Measurements from ENCODE around the gene ARID2. TPM values are rescaled to one million over a fixed set of nuclear protein-coding genes. Genes with fewer than 3 reads are reported as not detected.

Gene ARID2
- total RNA-seq, 2 experiments from 2014 or later = 27.7 to 28.3 TPM

- peaks cover 2% of the 10 kb centered on the region for H3K4me1 Mint-ChIP-seq (ENCODE audit: low read depth)
- no peak overlapping the region for H3K27ac Mint-ChIP-seq
- no peak for DNase-seq
- peaks cover 5% of the 10 kb centered on the region for H3K9me3 Mint-ChIP-seq
- H3K27me3 Mint-ChIP-seq (ENCODE audit: low read depth) = no peaks in the 10 kb centered on the region
- CTCF ChIA-PET = no interaction called here
- peaks cover 32% of the 10 kb centered on the region for H3K36me3 Mint-ChIP-seq (ENCODE audit: low read depth)
- intact Hi-C loops (cut with micrococcal nuclease) = no loop called here
- H3K4me3 Mint-ChIP-seq = no peak overlapping the region
Observed at GRCh38 chr12:45831590-45831989, 102.1 kb downstream of the ARID2 start.

GRCh38 chr12:45833401-45833800, 103.9 kb downstream of the ARID2 start:
- Mint-ChIP-seq H3K36me3 (ENCODE audit: low read depth) (peaks cover 31% of the 10 kb centered on the region), H3K4me1 (ENCODE audit: low read depth) (peaks cover 2% of the 10 kb centered on the region), H3K27me3 (ENCODE audit: low read depth) (no peaks in the 10 kb centered on the region), H3K27ac (no peak overlapping the region), H3K4me3 (no peak overlapping the region), H3K9me3 (peaks cover 5% of the 10 kb centered on the region)
- no peak for DNase-seq
- intact Hi-C loops (cut with micrococcal nuclease) = no loop called here
- CTCF ChIA-PET = no interaction called here

- H3K4me1 Mint-ChIP-seq (ENCODE audit: low read depth) = peaks cover 5% of the 10 kb centered on the region
- CTCF ChIA-PET = no interaction called here
- H3K36me3 Mint-ChIP-seq (ENCODE audit: low read depth) = peaks cover 35% of the 10 kb centered on the region
- intact Hi-C loops (cut with micrococcal nuclease) = no loop called here
- no peaks in the 10 kb centered on the region for H3K27me3 Mint-ChIP-seq (ENCODE audit: low read depth)
- H3K4me3 Mint-ChIP-seq = no peak overlapping the region
- H3K9me3 Mint-ChIP-seq = peaks cover 5% of the 10 kb centered on the region
- H3K27ac Mint-ChIP-seq = no peak overlapping the region
- no peak for DNase-seq
Observed at GRCh38 chr12:45834809-45835208, 105.3 kb downstream of the ARID2 start.

DNA sequence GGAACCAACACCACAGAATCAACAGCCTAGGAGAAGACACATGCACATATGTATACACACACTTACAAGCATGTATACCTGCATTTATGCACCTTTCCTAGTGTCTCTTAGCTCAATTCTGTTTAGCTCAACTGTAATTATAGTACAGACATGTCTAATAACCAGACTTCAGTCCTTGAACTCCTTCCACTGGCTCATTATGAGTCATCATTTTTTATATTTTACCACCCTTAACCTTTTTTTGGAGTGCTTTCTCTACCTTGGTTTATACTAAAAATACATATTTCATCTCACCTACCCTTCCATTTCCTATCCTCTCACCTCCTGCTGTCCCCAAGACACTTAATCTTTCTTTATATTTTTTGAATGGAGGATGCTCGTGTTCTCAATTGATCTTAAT, 110.4 kb downstream of the ARID2 start:
- peaks cover 26% of the 10 kb centered on the region for H3K36me3 Mint-ChIP-seq (ENCODE audit: low read depth)
- no peak overlapping the region for H3K4me3 Mint-ChIP-seq
- no peaks in the 10 kb centered on the region for H3K9me3 Mint-ChIP-seq
- intact Hi-C loops (cut with micrococcal nuclease) = no loop called here
- H3K4me1 Mint-ChIP-seq (ENCODE audit: low read depth) = peaks cover 3% of the 10 kb centered on the region
- CTCF ChIA-PET = no interaction called here
- H3K27ac Mint-ChIP-seq = no peak overlapping the region
- H3K27me3 Mint-ChIP-seq (ENCODE audit: low read depth) = no peaks in the 10 kb centered on the region
- DNase-seq = no peak

- peaks cover 45% of the 10 kb centered on the region for H3K36me3 Mint-ChIP-seq (ENCODE audit: low read depth)
- CTCF ChIA-PET = no interaction called here
- intact Hi-C loops (cut with micrococcal nuclease) = no loop called here
Observed at GRCh38 chr12:45849289-45849688, 119.8 kb downstream of the ARID2 start.

DNA sequence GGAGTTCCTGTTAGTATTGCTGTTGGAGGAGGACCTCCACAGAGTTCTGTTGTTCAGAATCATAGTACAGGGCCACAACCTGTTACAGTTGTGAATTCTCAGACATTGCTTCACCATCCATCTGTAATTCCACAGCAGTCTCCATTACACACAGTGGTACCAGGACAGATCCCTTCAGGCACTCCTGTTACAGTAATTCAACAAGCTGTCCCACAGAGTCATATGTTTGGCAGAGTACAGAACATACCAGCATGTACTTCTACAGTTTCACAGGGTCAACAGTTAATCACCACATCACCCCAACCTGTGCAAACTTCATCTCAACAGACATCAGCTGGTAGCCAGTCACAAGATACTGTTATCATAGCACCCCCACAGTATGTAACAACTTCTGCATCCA, 120.8 kb downstream of the ARID2 start:
- intact Hi-C loops (cut with micrococcal nuclease) = no loop called here
- CTCF ChIA-PET = interaction anchor here (0.7 kb wide), 1 partner anchor 43 kb away, joined by 3 read pairs; no protein-coding TSS in a partner anchor
- DNase-seq = no peak
- Mint-ChIP-seq H3K27ac (no peak overlapping the region), H3K27me3 (ENCODE audit: low read depth) (no peaks in the 10 kb centered on the region), H3K4me1 (ENCODE audit: low read depth) (no peaks in the 10 kb centered on the region), H3K36me3 (ENCODE audit: low read depth) (peaks cover 46% of the 10 kb centered on the region), H3K9me3 (no peaks in the 10 kb centered on the region), H3K4me3 (no peak overlapping the region)

More at GRCh38 chr12:45849289-45849688, 119.8 kb downstream of the ARID2 start:
- Mint-ChIP-seq H3K27ac (no peak overlapping the region), H3K27me3 (ENCODE audit: low read depth) (no peaks in the 10 kb centered on the region), H3K4me1 (ENCODE audit: low read depth) (no peaks in the 10 kb centered on the region), H3K4me3 (no peak overlapping the region), H3K9me3 (no peaks in the 10 kb centered on the region)
- no peak for DNase-seq

DNA sequence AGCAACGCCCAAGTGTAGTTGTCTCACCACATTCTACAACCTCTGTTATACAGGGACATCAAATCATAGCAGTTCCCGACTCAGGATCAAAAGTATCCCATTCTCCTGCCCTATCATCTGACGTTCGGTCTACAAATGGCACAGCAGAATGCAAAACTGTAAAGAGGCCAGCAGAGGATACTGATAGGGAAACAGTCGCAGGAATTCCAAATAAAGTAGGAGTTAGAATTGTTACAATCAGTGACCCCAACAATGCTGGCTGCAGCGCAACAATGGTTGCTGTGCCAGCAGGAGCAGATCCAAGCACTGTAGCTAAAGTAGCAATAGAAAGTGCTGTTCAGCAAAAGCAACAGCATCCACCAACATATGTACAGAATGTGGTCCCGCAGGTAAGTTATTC, 123.0 kb downstream of the ARID2 start:
- H3K4me1 Mint-ChIP-seq (ENCODE audit: low read depth) = no peaks in the 10 kb centered on the region
- H3K4me3 Mint-ChIP-seq = no peak overlapping the region
- CTCF ChIA-PET = no interaction called here
- intact Hi-C loops (cut with micrococcal nuclease) = no loop called here
- no peak for DNase-seq
- H3K27me3 Mint-ChIP-seq (ENCODE audit: low read depth) = no peaks in the 10 kb centered on the region
- H3K27ac Mint-ChIP-seq = no peak overlapping the region
- H3K36me3 Mint-ChIP-seq (ENCODE audit: low read depth) = peaks cover 46% of the 10 kb centered on the region
- H3K9me3 Mint-ChIP-seq = no peaks in the 10 kb centered on the region

DNA sequence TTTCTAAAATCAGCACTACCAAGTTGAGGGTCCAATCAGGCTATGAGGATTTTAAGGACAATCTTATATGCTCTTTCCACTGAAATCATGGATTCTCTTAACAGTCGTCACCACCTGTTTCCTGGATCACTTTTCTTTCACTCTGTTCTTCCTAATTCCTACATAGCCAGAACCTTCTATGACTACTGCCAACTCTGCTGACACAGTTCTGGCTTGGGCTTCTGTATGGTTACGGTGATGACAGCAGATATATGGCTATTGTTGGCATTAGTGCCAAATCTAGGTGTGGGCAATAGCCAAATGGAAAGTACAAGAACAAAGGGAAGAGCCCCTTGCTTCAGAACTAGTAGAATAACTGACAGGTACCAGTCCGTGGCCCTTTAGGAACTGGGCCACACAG, 124.0 kb downstream of the ARID2 start:
- CTCF ChIA-PET = no interaction called here
- Mint-ChIP-seq H3K9me3 (no peaks in the 10 kb centered on the region), H3K36me3 (ENCODE audit: low read depth) (peaks cover 47% of the 10 kb centered on the region), H3K4me1 (ENCODE audit: low read depth) (peaks cover 3% of the 10 kb centered on the region), H3K27me3 (ENCODE audit: low read depth) (no peaks in the 10 kb centered on the region), H3K4me3 (no peak overlapping the region), H3K27ac (no peak overlapping the region)
- intact Hi-C loops (cut with micrococcal nuclease) = no loop called here
- DNase-seq = no peak

DNA sequence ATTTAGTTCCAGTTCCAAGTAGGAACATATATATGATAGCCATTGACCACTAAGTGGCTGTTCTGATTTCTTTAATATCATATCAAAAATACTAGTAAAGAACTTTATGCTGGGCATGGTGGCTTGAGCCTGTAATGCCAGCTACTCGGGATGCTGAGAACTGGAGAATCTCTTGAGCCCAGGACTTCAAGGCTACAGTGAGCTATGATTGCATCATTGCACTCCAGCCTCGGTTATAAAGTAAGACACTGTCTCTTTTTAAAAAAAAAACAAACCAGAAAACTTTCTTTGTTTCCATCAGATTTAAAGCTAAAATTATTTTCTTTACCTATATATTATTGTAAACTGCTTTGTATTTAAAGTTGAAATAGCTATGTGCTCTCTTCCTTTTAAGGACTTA, 133.8 kb downstream of the ARID2 start:
- Mint-ChIP-seq H3K27ac (no peak overlapping the region), H3K4me3 (no peak overlapping the region), H3K9me3 (no peaks in the 10 kb centered on the region), H3K36me3 (ENCODE audit: low read depth) (peaks cover 26% of the 10 kb centered on the region), H3K4me1 (ENCODE audit: low read depth) (no peaks in the 10 kb centered on the region), H3K27me3 (ENCODE audit: low read depth) (no peaks in the 10 kb centered on the region)
- CTCF ChIA-PET = no interaction called here
- intact Hi-C loops (cut with micrococcal nuclease) = no loop called here
- DNase-seq = no peak

GRCh38 chr12:45866299-45866698, 136.8 kb downstream of the ARID2 start:
- Mint-ChIP-seq H3K4me1 (ENCODE audit: low read depth) (peaks cover 2% of the 10 kb centered on the region), H3K27ac (no peak overlapping the region), H3K9me3 (no peaks in the 10 kb centered on the region), H3K27me3 (ENCODE audit: low read depth) (no peaks in the 10 kb centered on the region), H3K4me3 (no peak overlapping the region), H3K36me3 (ENCODE audit: low read depth) (peaks cover 27% of the 10 kb centered on the region)
- DNase-seq = no peak
- CTCF ChIA-PET = no interaction called here
- intact Hi-C loops (cut with micrococcal nuclease) = no loop called here

DNA sequence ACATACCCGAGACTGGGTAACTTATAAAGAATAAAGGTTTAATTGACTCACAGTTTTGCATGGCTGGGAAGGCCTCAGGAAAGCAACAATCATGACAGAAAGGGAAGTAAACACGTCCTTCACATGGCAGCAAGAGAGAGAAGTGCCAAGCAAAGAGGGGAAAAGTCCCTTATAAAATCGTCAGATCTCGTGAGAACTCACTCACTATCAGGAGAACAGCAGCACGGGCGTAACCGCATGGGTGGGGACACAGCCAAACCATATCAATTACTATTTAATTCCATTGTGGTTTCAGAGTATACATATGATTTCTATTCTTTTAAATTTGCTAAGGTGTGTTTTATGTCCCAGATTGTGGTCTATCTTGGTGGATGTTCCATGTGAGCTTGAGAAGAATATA, 142.9 kb downstream of the ARID2 start:
- Mint-ChIP-seq H3K9me3 (no peaks in the 10 kb centered on the region), H3K36me3 (ENCODE audit: low read depth) (peaks cover 43% of the 10 kb centered on the region), H3K27ac (no peak overlapping the region), H3K4me3 (no peak overlapping the region), H3K4me1 (ENCODE audit: low read depth) (peaks cover 17% of the 10 kb centered on the region), H3K27me3 (ENCODE audit: low read depth) (no peaks in the 10 kb centered on the region)
- CTCF ChIA-PET = no interaction called here
- no peak for DNase-seq
- intact Hi-C loops (cut with micrococcal nuclease) = no loop called here

DNA sequence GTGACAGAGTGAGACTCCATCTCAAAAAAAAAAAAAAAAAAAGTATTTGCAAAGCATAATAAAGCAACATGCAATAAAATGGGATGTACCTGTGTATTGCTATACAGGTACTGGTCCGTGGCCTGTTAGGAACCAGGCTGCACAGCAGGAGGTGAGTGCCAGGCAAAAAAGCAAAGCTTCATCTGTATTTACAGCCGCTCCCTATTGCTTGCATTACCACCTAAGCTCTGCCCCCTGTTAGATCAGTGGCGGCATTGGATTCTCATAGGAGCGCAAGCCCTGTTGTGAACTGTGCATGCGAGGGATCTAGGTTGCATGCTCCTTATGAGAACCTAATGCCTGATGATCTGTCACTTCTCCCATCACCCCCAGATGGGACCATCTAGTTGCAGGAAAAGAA, 147.6 kb downstream of the ARID2 start:
- Mint-ChIP-seq H3K9me3 (no peaks in the 10 kb centered on the region), H3K4me3 (no peak overlapping the region), H3K27me3 (ENCODE audit: low read depth) (no peaks in the 10 kb centered on the region), H3K4me1 (ENCODE audit: low read depth) (peaks cover 28% of the 10 kb centered on the region), H3K27ac (no peak overlapping the region), H3K36me3 (ENCODE audit: low read depth) (peaks cover 57% of the 10 kb centered on the region)
- no peak for DNase-seq
- intact Hi-C loops (cut with micrococcal nuclease) = no loop called here
- CTCF ChIA-PET = no interaction called here

- intact Hi-C loops (cut with micrococcal nuclease) = no loop called here
- DNase-seq = no peak
- peaks cover 55% of the 10 kb centered on the region for H3K36me3 Mint-ChIP-seq (ENCODE audit: low read depth)
- no peak overlapping the region for H3K27ac Mint-ChIP-seq
- H3K27me3 Mint-ChIP-seq (ENCODE audit: low read depth) = no peaks in the 10 kb centered on the region
- H3K4me3 Mint-ChIP-seq = no peak overlapping the region
- peaks cover 2% of the 10 kb centered on the region for H3K9me3 Mint-ChIP-seq
- H3K4me1 Mint-ChIP-seq (ENCODE audit: low read depth) = peaks cover 28% of the 10 kb centered on the region
- CTCF ChIA-PET = no interaction called here
Observed at GRCh38 chr12:45878630-45879255, 149.2 kb downstream of the ARID2 start.
